ENCODE results near the gene DACH1.

Gene DACH1

DNA sequence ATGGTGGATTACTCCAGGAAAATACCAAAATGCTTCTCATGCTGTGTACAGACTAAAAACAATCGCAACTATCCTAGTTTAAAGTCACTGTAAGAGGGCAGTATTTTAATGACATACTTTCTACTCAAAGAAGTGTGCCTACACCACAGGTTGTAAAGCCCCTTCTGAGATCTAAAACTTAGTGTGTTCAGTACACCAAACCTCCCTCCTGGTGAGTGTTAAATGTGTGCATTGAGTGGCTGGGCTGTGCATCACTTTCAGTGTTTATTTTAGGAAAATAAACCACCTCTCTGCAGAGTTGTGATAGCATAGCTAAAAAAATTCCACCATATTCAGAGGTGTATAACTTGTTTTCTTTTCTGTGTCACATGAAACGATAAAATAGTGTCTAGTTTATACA lies 263.7 kb downstream of the DACH1 start:
- Histone ChIP-seq H3K9ac (ENCODE audit: low read depth, low read length) (no peak overlapping the region), H3K27ac (ENCODE audit: low read depth, low read length) (no peak overlapping the region), H3K4me1 (ENCODE audit: insufficient read depth, low read length) (no peaks in the 10 kb centered on the region), H3K27me3 (ENCODE audit: insufficient read depth, low read length) (no peaks in the 10 kb centered on the region), H3K36me3 (ENCODE audit: insufficient read depth, low read length) (no peaks in the 10 kb centered on the region), H3K4me3 (ENCODE audit: low read length) (no peak overlapping the region), H3K9me3 (ENCODE audit: insufficient read depth, low read depth, low read length) (no peaks in the 10 kb centered on the region)
- WGBS: 100% methylated on average over 1 of the region's 2 CpGs

DNA sequence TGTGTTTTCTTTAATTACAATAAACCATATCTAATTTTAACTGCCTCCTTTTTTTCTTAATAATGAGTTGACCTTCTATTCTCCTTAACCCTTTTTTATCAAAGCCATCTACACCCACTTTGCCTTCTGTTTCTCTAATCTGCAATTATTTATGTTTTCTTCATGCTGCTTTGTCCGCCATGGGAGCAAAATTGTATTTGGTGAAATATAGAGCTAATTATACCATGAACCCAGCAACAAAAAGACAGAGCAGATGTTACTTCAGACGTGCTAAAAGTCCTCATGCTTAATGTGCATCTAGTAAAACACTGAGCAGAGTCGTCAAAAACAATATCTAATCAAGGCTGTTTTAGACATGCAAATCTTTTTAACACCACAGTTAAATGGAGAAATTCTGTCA lies 264.7 kb downstream of the DACH1 start:
- 86% methylated on average over 2 of the region's 3 CpGs for WGBS
- Histone ChIP-seq H3K4me1 (ENCODE audit: insufficient read depth, low read length) (no peaks in the 10 kb centered on the region), H3K4me3 (ENCODE audit: low read length) (no peak overlapping the region), H3K9me3 (ENCODE audit: insufficient read depth, low read depth, low read length) (no peaks in the 10 kb centered on the region), H3K27ac (ENCODE audit: low read depth, low read length) (no peak overlapping the region), H3K36me3 (ENCODE audit: insufficient read depth, low read length) (no peaks in the 10 kb centered on the region), H3K27me3 (ENCODE audit: insufficient read depth, low read length) (no peaks in the 10 kb centered on the region), H3K9ac (ENCODE audit: low read depth, low read length) (no peak overlapping the region)

DNA sequence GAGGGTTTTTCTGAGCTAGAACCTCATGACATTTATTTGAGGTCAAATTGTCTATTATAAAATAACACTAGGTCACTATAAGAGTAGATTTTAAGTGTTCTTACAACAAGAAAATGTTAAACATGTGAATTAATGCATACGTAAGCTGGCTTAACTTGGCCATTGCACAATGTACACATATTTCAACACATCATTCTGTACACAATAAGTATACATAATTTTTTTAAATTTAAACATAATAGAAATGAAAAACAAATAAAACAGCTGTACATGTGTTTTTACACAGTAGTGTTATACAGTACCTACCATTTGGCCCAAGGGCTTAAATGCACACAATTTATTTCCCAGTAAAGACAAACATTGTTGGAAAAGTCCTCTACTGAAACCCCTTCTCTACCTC lies 269.9 kb downstream of the DACH1 start:
- Histone ChIP-seq H3K27ac (ENCODE audit: low read depth, low read length) (no peak overlapping the region), H3K9ac (ENCODE audit: low read depth, low read length) (no peak overlapping the region), H3K9me3 (ENCODE audit: insufficient read depth, low read depth, low read length) (no peaks in the 10 kb centered on the region), H3K27me3 (ENCODE audit: insufficient read depth, low read length) (no peaks in the 10 kb centered on the region), H3K4me1 (ENCODE audit: insufficient read depth, low read length) (no peaks in the 10 kb centered on the region), H3K36me3 (ENCODE audit: insufficient read depth, low read length) (no peaks in the 10 kb centered on the region), H3K4me3 (ENCODE audit: low read length) (no peak overlapping the region)
- WGBS: no CpG with 5 or more reads among the region's 1 CpG

- Histone ChIP-seq H3K27ac (ENCODE audit: low read depth, low read length) (no peak overlapping the region), H3K4me1 (ENCODE audit: insufficient read depth, low read length) (no peaks in the 10 kb centered on the region), H3K36me3 (ENCODE audit: insufficient read depth, low read length) (no peaks in the 10 kb centered on the region), H3K4me3 (ENCODE audit: low read length) (no peak overlapping the region), H3K9ac (ENCODE audit: low read depth, low read length) (no peak overlapping the region), H3K9me3 (ENCODE audit: insufficient read depth, low read depth, low read length) (no peaks in the 10 kb centered on the region), H3K27me3 (ENCODE audit: insufficient read depth, low read length) (no peaks in the 10 kb centered on the region)
- 96% methylated on average over 3 of the region's 3 CpGs for WGBS
Measured at GRCh38 chr13:71596116-71596515, 270.9 kb downstream of the DACH1 start.

GRCh38 chr13:71593566-71593965 lies 273.4 kb downstream of the DACH1 start:
- H3K9ac ChIP-seq (ENCODE audit: low read depth, low read length): no peak overlapping the region
- H3K9me3 ChIP-seq (ENCODE audit: insufficient read depth, low read depth, low read length): no peaks in the 10 kb centered on the region
- no peaks in the 10 kb centered on the region for H3K4me1 ChIP-seq (ENCODE audit: insufficient read depth, low read length)
- no peaks in the 10 kb centered on the region for H3K27me3 ChIP-seq (ENCODE audit: insufficient read depth, low read length)
- no peak overlapping the region for H3K27ac ChIP-seq (ENCODE audit: low read depth, low read length)
- no peaks in the 10 kb centered on the region for H3K36me3 ChIP-seq (ENCODE audit: insufficient read depth, low read length)
- no peak overlapping the region for H3K4me3 ChIP-seq (ENCODE audit: low read length)

GRCh38 chr13:71591374-71591773 lies 275.6 kb downstream of the DACH1 start:
- H3K9me3 ChIP-seq (ENCODE audit: insufficient read depth, low read depth, low read length): no peaks in the 10 kb centered on the region
- H3K27ac ChIP-seq (ENCODE audit: low read depth, low read length): no peak overlapping the region
- no peaks in the 10 kb centered on the region for H3K36me3 ChIP-seq (ENCODE audit: insufficient read depth, low read length)
- no peak overlapping the region for H3K9ac ChIP-seq (ENCODE audit: low read depth, low read length)
- no peaks in the 10 kb centered on the region for H3K27me3 ChIP-seq (ENCODE audit: insufficient read depth, low read length)
- H3K4me1 ChIP-seq (ENCODE audit: insufficient read depth, low read length): no peaks in the 10 kb centered on the region
- H3K4me3 ChIP-seq (ENCODE audit: low read length): no peak overlapping the region

GRCh38 chr13:71590654-71591148 lies 276.3 kb downstream of the DACH1 start:
- 73% methylated on average over 3 of the region's 3 CpGs for WGBS
- no peaks in the 10 kb centered on the region for H3K4me1 ChIP-seq (ENCODE audit: insufficient read depth, low read length)
- no peaks in the 10 kb centered on the region for H3K27me3 ChIP-seq (ENCODE audit: insufficient read depth, low read length)
- H3K4me3 ChIP-seq (ENCODE audit: low read length): no peak overlapping the region
- no peaks in the 10 kb centered on the region for H3K9me3 ChIP-seq (ENCODE audit: insufficient read depth, low read depth, low read length)
- H3K36me3 ChIP-seq (ENCODE audit: insufficient read depth, low read length): no peaks in the 10 kb centered on the region
- no peak overlapping the region for H3K9ac ChIP-seq (ENCODE audit: low read depth, low read length)
- H3K27ac ChIP-seq (ENCODE audit: low read depth, low read length): no peak overlapping the region

- WGBS: 86% methylated on average over 1 of the region's 2 CpGs
- no peaks in the 10 kb centered on the region for H3K4me1 ChIP-seq (ENCODE audit: insufficient read depth, low read length)
Measured at GRCh38 chr13:71589032-71589431, 278.0 kb downstream of the DACH1 start.

GRCh38 chr13:71587817-71588216 lies 279.2 kb downstream of the DACH1 start:
- H3K36me3 ChIP-seq (ENCODE audit: insufficient read depth, low read length): no peaks in the 10 kb centered on the region
- WGBS: 94% methylated on average over 3 of the region's 5 CpGs
- no peaks in the 10 kb centered on the region for H3K27me3 ChIP-seq (ENCODE audit: insufficient read depth, low read length)
- no peak overlapping the region for H3K27ac ChIP-seq (ENCODE audit: low read depth, low read length)
- no peak overlapping the region for H3K9ac ChIP-seq (ENCODE audit: low read depth, low read length)
- H3K4me3 ChIP-seq (ENCODE audit: low read length): no peak overlapping the region
- H3K9me3 ChIP-seq (ENCODE audit: insufficient read depth, low read depth, low read length): no peaks in the 10 kb centered on the region
- H3K4me1 ChIP-seq (ENCODE audit: insufficient read depth, low read length): no peaks in the 10 kb centered on the region

More at GRCh38 chr13:71589032-71589431, 278.0 kb downstream of the DACH1 start:
- Histone ChIP-seq H3K4me3 (ENCODE audit: low read length) (no peak overlapping the region), H3K27ac (ENCODE audit: low read depth, low read length) (no peak overlapping the region), H3K36me3 (ENCODE audit: insufficient read depth, low read length) (no peaks in the 10 kb centered on the region), H3K9me3 (ENCODE audit: insufficient read depth, low read depth, low read length) (no peaks in the 10 kb centered on the region), H3K9ac (ENCODE audit: low read depth, low read length) (no peak overlapping the region), H3K27me3 (ENCODE audit: insufficient read depth, low read length) (no peaks in the 10 kb centered on the region)

- no peak overlapping the region for H3K9ac ChIP-seq (ENCODE audit: low read depth, low read length)
- no peak overlapping the region for H3K27ac ChIP-seq (ENCODE audit: low read depth, low read length)
- H3K36me3 ChIP-seq (ENCODE audit: insufficient read depth, low read length): no peaks in the 10 kb centered on the region
- no peak overlapping the region for H3K4me3 ChIP-seq (ENCODE audit: low read length)
- no peaks in the 10 kb centered on the region for H3K9me3 ChIP-seq (ENCODE audit: insufficient read depth, low read depth, low read length)
- WGBS: no CpG with 5 or more reads among the region's 2 CpGs
- H3K27me3 ChIP-seq (ENCODE audit: insufficient read depth, low read length): no peaks in the 10 kb centered on the region
- no peaks in the 10 kb centered on the region for H3K4me1 ChIP-seq (ENCODE audit: insufficient read depth, low read length)
Measured at GRCh38 chr13:71587193-71587592, 279.8 kb downstream of the DACH1 start.

DNA sequence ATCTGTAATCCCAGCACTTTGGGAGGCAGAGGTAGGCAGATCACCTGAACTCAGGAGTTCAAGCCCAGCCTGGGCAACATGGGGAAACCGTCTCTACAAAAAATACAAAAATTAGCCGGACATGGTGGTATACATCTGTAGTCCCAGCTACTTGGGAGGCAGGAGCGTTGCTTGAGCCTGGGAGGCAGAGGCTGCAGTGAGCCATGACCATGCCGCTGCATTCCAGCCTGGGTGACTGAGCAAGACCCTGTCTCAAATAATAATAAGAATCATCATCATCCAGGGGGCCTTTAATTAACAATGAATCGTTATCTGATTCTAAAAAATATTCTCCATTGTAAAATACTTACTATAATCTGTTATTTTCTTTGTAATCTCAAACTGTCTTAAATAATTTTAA lies 283.4 kb downstream of the DACH1 start:
- Histone ChIP-seq H3K9me3 (ENCODE audit: insufficient read depth, low read depth, low read length) (no peaks in the 10 kb centered on the region), H3K36me3 (ENCODE audit: insufficient read depth, low read length) (no peaks in the 10 kb centered on the region), H3K9ac (ENCODE audit: low read depth, low read length) (no peak overlapping the region), H3K4me1 (ENCODE audit: insufficient read depth, low read length) (no peaks in the 10 kb centered on the region), H3K4me3 (ENCODE audit: low read length) (no peak overlapping the region), H3K27me3 (ENCODE audit: insufficient read depth, low read length) (no peaks in the 10 kb centered on the region), H3K27ac (ENCODE audit: low read depth, low read length) (no peak overlapping the region)
- WGBS: 91% methylated on average over 4 of the region's 5 CpGs

DNA sequence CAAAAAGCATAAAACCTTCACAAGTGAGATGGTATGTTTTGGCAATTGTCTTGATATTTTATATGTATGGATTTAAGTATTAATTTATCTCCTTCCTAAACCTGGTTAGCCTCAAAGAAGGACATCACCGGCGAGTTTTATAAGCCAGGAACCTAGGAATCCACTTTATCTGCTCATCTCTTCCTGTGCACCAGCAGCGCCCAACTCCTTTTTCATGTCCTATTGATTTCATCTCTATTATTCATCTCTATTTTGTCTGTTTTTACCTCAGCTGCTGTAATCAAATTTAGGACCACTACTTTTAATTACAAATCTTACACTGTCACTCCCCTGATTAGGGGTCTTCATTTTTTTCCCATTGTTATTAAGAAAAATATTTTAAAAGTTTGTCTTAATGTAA lies 286.4 kb downstream of the DACH1 start:
- Histone ChIP-seq H3K9me3 (ENCODE audit: insufficient read depth, low read depth, low read length) (no peaks in the 10 kb centered on the region), H3K4me1 (ENCODE audit: insufficient read depth, low read length) (no peaks in the 10 kb centered on the region), H3K36me3 (ENCODE audit: insufficient read depth, low read length) (no peaks in the 10 kb centered on the region), H3K4me3 (ENCODE audit: low read length) (no peak overlapping the region), H3K27ac (ENCODE audit: low read depth, low read length) (no peak overlapping the region), H3K27me3 (ENCODE audit: insufficient read depth, low read length) (no peaks in the 10 kb centered on the region), H3K9ac (ENCODE audit: low read depth, low read length) (no peak overlapping the region)
- whole genome bisulfite sequencing: 92% methylated on average over 3 of the region's 3 CpGs
